GM23248 (cell line): ENCODE data around the gene STAM2. TPM values are rescaled to one million over a fixed set of nuclear protein-coding genes. Genes with fewer than 3 reads are reported as not detected.

ENCODE experiments used
- DNase-seq: peaks from one replicate; pipeline ENCODE4 v3.0.0-alpha.2; 2015
- H2AFZ ChIP-seq: fragments of 200-600 bp; sonication (generic); 2 replicates; pipeline ENCODE4 v1.6.1; 2016; ENCODE audit warnings: antibody characterized with exemption
- H3F3A ChIP-seq: fragments of 200-600 bp; sonication (generic); 2 replicates; pipeline ENCODE4 v1.6.1; 2016; ENCODE audit warnings: mild to moderate bottlenecking, antibody characterized with exemption, mixed run types; ENCODE audit not compliant: insufficient read depth
- H3K27ac ChIP-seq: fragments of 200-600 bp; sonication (generic); 2 replicates; pipeline ENCODE4 v1.5.1; 2016; ENCODE audit warnings: mild to moderate bottlenecking
- H3K27me3 ChIP-seq: fragments of 200-600 bp; sonication (generic); replicated peaks from 2 replicates; pipeline ENCODE4 v1.6.1; 2016; ENCODE audit warnings: mild to moderate bottlenecking; ENCODE audit not compliant: insufficient read depth
- H3K36me3 ChIP-seq: fragments of 200-600 bp; sonication (generic); 2 replicates; pipeline ENCODE4 v1.6.1; 2016; ENCODE audit warnings: low read depth, mild to moderate bottlenecking
- H3K4me1 ChIP-seq: fragments of 200-600 bp; sonication (generic); 2 replicates; pipeline ENCODE4 v1.6.1; 2016; ENCODE audit warnings: mild to moderate bottlenecking; ENCODE audit not compliant: insufficient read depth
- H3K4me2 ChIP-seq: fragments of 200-600 bp; sonication (generic); one replicate; pipeline ENCODE4 v1.6.1; 2016; ENCODE audit warnings: mild to moderate bottlenecking; ENCODE audit not compliant: unreplicated experiment
- H3K4me3 ChIP-seq: fragments of 200-600 bp; sonication (generic); 2 replicates; pipeline ENCODE4 v1.5.1; 2016; ENCODE audit warnings: mild to moderate bottlenecking
- H3K79me2 ChIP-seq: fragments of 200-600 bp; sonication (generic); 2 replicates; pipeline ENCODE4 v1.6.1; 2016; ENCODE audit warnings: mild to moderate bottlenecking; ENCODE audit not compliant: insufficient read depth
- H3K9ac ChIP-seq: fragments of 200-600 bp; sonication (generic); 2 replicates; pipeline ENCODE4 v1.6.1; 2016; ENCODE audit warnings: mild to moderate bottlenecking
- H3K9me2 ChIP-seq: fragments of 200-600 bp; sonication (generic); 2 replicates; pipeline ENCODE4 v1.6.1; 2016; ENCODE audit warnings: mixed run types, mild to moderate bottlenecking, moderate library complexity; ENCODE audit not compliant: insufficient read depth
- H3K9me3 ChIP-seq: fragments of 200-600 bp; sonication (generic); one replicate; pipeline ENCODE4 v1.6.1; 2017; ENCODE audit warnings: low read depth
- H4K20me1 ChIP-seq: fragments of 200-600 bp; sonication (generic); 2 replicates; pipeline ENCODE4 v1.6.0; 2016; ENCODE audit not compliant: insufficient read depth
- EZH2 ChIP-seq: fragments of 200-600 bp; sonication (generic); IDR thresholded peaks from 2 replicates; pipeline ENCODE4 v1.6.1; 2018; ENCODE audit warnings: antibody characterized with exemption, mild to moderate bottlenecking; ENCODE audit not compliant: insufficient read depth, poor library complexity, severe bottlenecking
- EZH2phosphoT487 ChIP-seq: fragments of 200-600 bp; sonication (generic); IDR thresholded peaks from 2 replicates; pipeline ENCODE4 v1.6.1; 2018; ENCODE audit warnings: antibody characterized with exemption, moderate library complexity, mild to moderate bottlenecking, low read depth; ENCODE audit not compliant: insufficient read depth
- WGBS, 2 experiments: methylation state at CpG; one replicate each; pipeline ENCODE4 v1.1.6; 2015 to 2017; ENCODE audit warnings: low lambda C conversion rate in 2 of 2, low coverage in 1 of 2; ENCODE audit errors: missing lambda C conversion rate in 2 of 2; 5-methylcytosine and 5-hydroxymethylcytosine counted together
- in situ Hi-C: fragments of 300-500 bp; cut with MboI; formaldehyde crosslinking; loops from 2 replicates; pipeline ENCODE4 v1.15.0; 2020
- polyA plus RNA-seq: library from polyadenylated mRNA; unstranded; fragments of >200 nt; fragmentation: Nextera tagmentation; extraction: Ambion mirVana; gene quantifications from 2 replicates; pipeline ENCODE4 v1.2.1, GENCODE V29; 2016
- total RNA-seq: library from RNA; depleted of rRNA; stranded (reverse); fragments of >200 nt; shearing (Covaris generic); gene quantifications from 2 replicates; pipeline ENCODE4 v1.2.3, GENCODE V29; 2014

STAM2 gene
- total and polyA plus RNA-seq, 2 experiments from 2014 or later: 14.9 to 29.6 TPM

DNA sequence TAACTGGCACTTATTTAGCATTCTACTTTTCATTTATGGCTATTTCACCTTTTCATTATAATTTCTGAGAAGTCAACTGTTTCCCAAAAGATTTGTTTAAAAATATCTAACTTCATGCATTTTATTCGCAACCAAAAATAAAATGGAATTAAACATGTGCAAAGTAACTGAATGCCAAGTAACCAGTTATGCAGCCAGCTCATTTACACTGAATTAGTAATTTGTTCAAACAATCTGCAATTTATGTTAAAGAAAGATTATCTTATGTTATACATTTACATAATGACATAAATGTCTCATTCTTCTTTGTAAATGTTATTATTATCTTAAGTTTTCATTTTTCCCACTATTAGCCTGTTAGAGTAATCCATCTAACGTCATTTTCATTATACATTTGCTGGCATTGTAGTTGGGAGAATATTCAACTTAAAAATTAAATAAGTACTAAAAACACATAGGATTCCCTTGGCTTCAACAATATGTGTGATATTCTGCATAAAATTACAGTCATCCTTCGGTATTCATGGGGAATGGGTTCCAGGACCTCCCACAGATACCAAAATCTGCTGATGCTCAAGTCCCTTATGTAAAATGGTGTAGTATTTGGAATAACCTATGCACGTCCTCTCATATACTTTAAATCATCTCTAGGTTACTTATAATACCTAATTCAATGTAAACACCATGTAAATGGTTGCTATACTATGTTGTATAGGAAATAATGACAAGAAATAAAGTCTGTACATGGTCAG is 43.7 kb upstream of the STAM2 start:
- H3K9ac ChIP-seq: no peak overlapping the region
- TF ChIP-seq EZH2phosphoT487 (no peak), EZH2 (no peak)
- in situ Hi-C loops: no loop called here
- DNase-seq: no peak
- H3K4me1 ChIP-seq: peaks cover 12% of the 10 kb centered on the region
- no peaks in the 10 kb centered on the region for H3K27me3 ChIP-seq
- H3K4me3 ChIP-seq: no peak overlapping the region
- no peak overlapping the region for H3K4me2 ChIP-seq
- H3K36me3 ChIP-seq: no peaks in the 10 kb centered on the region
- H4K20me1 ChIP-seq: no peaks in the 10 kb centered on the region
- H2AFZ ChIP-seq: no peak overlapping the region
- H3K79me2 ChIP-seq: no peaks in the 10 kb centered on the region
- no peaks in the 10 kb centered on the region for H3K9me3 ChIP-seq
- 83 to 89% methylated on average over 4 of the region's 4 CpGs for WGBS, 2 experiments
- no peaks in the 10 kb centered on the region for H3F3A ChIP-seq
- H3K27ac ChIP-seq: no peak overlapping the region
- no peaks in the 10 kb centered on the region for H3K9me2 ChIP-seq

DNA sequence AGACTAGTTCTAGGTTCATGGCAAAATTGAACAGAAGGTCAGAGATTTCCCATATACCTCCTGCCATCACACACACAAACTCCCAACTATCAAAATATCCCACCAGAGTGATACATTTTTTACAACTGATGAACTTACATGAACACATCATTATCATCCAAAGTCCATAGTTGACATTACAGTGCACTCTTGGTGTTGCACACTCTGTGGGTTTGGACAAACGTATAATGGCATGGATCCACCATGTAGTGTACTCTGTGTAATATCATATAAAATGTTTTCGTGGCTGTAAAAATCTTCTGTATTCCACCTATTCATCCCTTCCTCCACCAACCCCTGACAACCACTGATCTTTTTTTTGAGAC is 25.9 kb upstream of the STAM2 start:
- no peaks in the 10 kb centered on the region for H4K20me1 ChIP-seq
- peak overlapping the region; percentile 90 for H3K4me2 ChIP-seq
- no peaks in the 10 kb centered on the region for H3K9me3 ChIP-seq
- no peak for TF ChIP-seq EZH2
- TF ChIP-seq EZH2phosphoT487: no peak
- DNase-seq: no peak
- 89 to 90% methylated on average over 2 of the region's 2 CpGs for WGBS, 2 experiments
- no peaks in the 10 kb centered on the region for H3K27me3 ChIP-seq
- H2AFZ ChIP-seq: peak overlapping the region; percentile 79; the same call in 1 of the 2 replicates
- H3K4me1 ChIP-seq: peaks cover 18% of the 10 kb centered on the region; the same call in 1 of the 2 replicates
- peak overlapping the region; percentile 71; the same call in 1 of the 2 replicates for H3K9ac ChIP-seq
- in situ Hi-C loops: no loop called here
- peaks cover 29% of the 10 kb centered on the region for H3F3A ChIP-seq
- H3K27ac ChIP-seq: peak overlapping the region; percentile 87
- no peaks in the 10 kb centered on the region for H3K36me3 ChIP-seq
- H3K9me2 ChIP-seq: no peaks in the 10 kb centered on the region
- H3K79me2 ChIP-seq: no peaks in the 10 kb centered on the region
- peak overlapping the region; percentile 72 for H3K4me3 ChIP-seq

GRCh38 chr2:152200565-152201465 is 25.3 kb upstream of the STAM2 start:
- Histone ChIP-seq H4K20me1 (no peaks in the 10 kb centered on the region), H3K27ac (peak overlapping the region; percentile 87), H3K9ac (peak overlapping the region; percentile 71), H3F3A (peaks cover 29% of the 10 kb centered on the region), H3K27me3 (no peaks in the 10 kb centered on the region), H3K4me2 (peak overlapping the region; percentile 90), H2AFZ (peak overlapping the region; percentile 79), H3K4me1 (peaks cover 18% of the 10 kb centered on the region; the same call in 1 of the 2 replicates), H3K4me3 (peak overlapping the region; percentile 72), H3K9me2 (no peaks in the 10 kb centered on the region), H3K79me2 (no peaks in the 10 kb centered on the region), H3K36me3 (no peaks in the 10 kb centered on the region), H3K9me3 (no peaks in the 10 kb centered on the region)
- in situ Hi-C loops: no loop called here
- no peak for TF ChIP-seq EZH2phosphoT487
- no peak for TF ChIP-seq EZH2
- DNase-seq: peak; percentile 99
- 7 to 9% methylated on average over 9 of the region's 9 CpGs for WGBS, 2 experiments

DNA sequence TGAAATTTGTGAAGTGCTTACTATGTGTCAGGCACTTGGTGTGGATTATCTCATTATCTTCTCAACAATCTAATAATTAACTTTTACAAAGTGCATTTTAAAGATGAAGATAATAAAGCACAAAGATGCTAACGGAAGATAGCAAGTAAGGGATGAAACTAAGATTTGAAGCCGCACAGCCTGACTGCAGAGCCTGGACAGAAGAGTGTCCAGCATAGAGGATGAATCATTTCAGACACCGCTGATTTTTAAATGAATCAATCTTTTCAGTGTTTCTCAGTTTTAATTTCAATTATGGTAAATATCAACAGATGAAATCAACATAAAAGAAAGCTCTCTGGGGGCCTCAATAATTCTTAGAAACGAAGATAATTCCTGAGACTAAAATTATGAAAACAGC is 24.5 kb upstream of the STAM2 start:
- Histone ChIP-seq H3K79me2 (no peaks in the 10 kb centered on the region), H3K36me3 (no peaks in the 10 kb centered on the region), H3K4me3 (peak overlapping the region; percentile 72), H3K27me3 (no peaks in the 10 kb centered on the region), H2AFZ (peak overlapping the region; percentile 18), H3F3A (peaks cover 29% of the 10 kb centered on the region), H3K9me3 (no peaks in the 10 kb centered on the region), H3K4me1 (peaks cover 18% of the 10 kb centered on the region; the same call in 1 of the 2 replicates), H3K9me2 (no peaks in the 10 kb centered on the region), H3K9ac (peak overlapping the region; percentile 53), H3K27ac (peak overlapping the region; percentile 87), H3K4me2 (peak overlapping the region; percentile 79), H4K20me1 (no peaks in the 10 kb centered on the region)
- in situ Hi-C loops: no loop called here
- DNase-seq: peak; percentile 59
- whole genome bisulfite sequencing, 2 experiments: 17 to 26% methylated on average over 4 of the region's 4 CpGs
- no peak for TF ChIP-seq EZH2
- no peak for TF ChIP-seq EZH2phosphoT487
